ENCODE results near the gene ULK4. TPM values are rescaled to one million over a fixed set of nuclear protein-coding genes. Genes with fewer than 3 reads are reported as not detected.
"Not testable (repeated sequence)": the region's sequence is repeated elsewhere in the genome, so short reads cannot be mapped to it uniquely, and the experiment has no call there.

ULK4 gene
- total and polyA plus RNA-seq, 2 donors (not counting 1 experiment from before 2014, with no cell fraction given), result 9.1 to 9.7 TPM

GRCh38 chr3:41768363-41768762 is 193.5 kb downstream of the ULK4 start:
- no peaks in the 10 kb centered on the region for H3K79me2 ChIP-seq (ENCODE audit: control insufficient read depth, insufficient read depth, low read length)
- H3K27ac ChIP-seq (ENCODE audit: insufficient read depth, low read length), result no peak overlapping the region
- H3K9me3 ChIP-seq (ENCODE audit: control insufficient read depth, insufficient read depth, low read depth, low read length), result no peaks in the 10 kb centered on the region
- DNase-seq (ENCODE audit: low read depth in 2 of 2), result no peak
- no peak overlapping the region for H3K4me2 ChIP-seq (ENCODE audit: extremely low read depth, insufficient read depth, low read length)
- H3K9ac ChIP-seq (ENCODE audit: insufficient read depth, low read length), result no peak overlapping the region
- H3K4me3 ChIP-seq (replicated peaks in 1 of 4; ENCODE audit: control extremely low read depth in 1 of 4, insufficient read depth in 1 of 4, low read depth in 3 of 4, low read length in 4 of 4), result no peak overlapping the region
- no peaks in the 10 kb centered on the region for H3K27me3 ChIP-seq (ENCODE audit: control insufficient read depth, insufficient read depth, low read length)
- no peak overlapping the region for H2AFZ ChIP-seq (ENCODE audit: low read length)
- TF ChIP-seq, protein P1, sequence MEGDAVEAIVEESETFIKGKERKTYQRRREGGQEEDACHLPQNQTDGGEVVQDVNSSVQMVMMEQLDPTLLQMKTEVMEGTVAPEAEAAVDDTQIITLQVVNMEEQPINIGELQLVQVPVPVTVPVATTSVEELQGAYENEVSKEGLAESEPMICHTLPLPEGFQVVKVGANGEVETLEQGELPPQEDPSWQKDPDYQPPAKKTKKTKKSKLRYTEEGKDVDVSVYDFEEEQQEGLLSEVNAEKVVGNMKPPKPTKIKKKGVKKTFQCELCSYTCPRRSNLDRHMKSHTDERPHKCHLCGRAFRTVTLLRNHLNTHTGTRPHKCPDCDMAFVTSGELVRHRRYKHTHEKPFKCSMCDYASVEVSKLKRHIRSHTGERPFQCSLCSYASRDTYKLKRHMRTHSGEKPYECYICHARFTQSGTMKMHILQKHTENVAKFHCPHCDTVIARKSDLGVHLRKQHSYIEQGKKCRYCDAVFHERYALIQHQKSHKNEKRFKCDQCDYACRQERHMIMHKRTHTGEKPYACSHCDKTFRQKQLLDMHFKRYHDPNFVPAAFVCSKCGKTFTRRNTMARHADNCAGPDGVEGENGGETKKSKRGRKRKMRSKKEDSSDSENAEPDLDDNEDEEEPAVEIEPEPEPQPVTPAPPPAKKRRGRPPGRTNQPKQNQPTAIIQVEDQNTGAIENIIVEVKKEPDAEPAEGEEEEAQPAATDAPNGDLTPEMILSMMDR (conservative IDR thresholded peaks at IDR 0.05 in 1 of 2, IDR thresholded peaks at IDR 0.05 in 1 of 2; ENCODE audit: low read depth in 1 of 2, low read length in 2 of 2), result no peak
- TF ChIP-seq EZH2 (IDR thresholded peaks at IDR 0.05; ENCODE audit: low read length, missing control alignments), result no peak
- H3K36me3 ChIP-seq (ENCODE audit: control insufficient read depth, insufficient read depth, low read length), result no peaks in the 10 kb centered on the region
- H4K20me1 ChIP-seq (ENCODE audit: control insufficient read depth, extremely low read depth, insufficient read depth, low read length), result no peaks in the 10 kb centered on the region
- H3K4me1 ChIP-seq (ENCODE audit: control insufficient read depth, extremely low read depth, insufficient read depth, low read length), result no peaks in the 10 kb centered on the region

DNA sequence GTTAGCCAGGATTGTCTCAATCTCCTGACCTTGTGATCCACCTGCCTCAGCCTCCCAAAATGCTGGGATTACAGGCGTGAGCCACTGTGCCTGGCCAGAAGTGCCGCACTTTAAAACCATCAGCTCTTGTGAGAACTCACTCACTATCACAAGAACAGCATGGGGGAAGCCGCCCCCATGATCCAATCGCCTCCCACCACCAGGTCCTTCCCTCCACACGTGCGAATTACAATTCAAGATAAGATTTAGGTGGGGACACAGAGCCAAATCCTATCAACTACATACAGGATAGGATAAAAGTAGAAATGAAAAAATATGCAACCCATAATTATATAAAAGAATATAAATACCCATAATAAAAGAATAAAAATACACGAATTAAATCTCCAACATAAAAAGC is 199.0 kb downstream of the ULK4 start:
- not testable (repeated sequence) for H2AFZ ChIP-seq (ENCODE audit: low read length); H3K9me3 ChIP-seq (ENCODE audit: control insufficient read depth, insufficient read depth, low read depth, low read length); H3K36me3 ChIP-seq (ENCODE audit: control insufficient read depth, insufficient read depth, low read length); DNase-seq (ENCODE audit: low read depth in 2 of 2); H3K4me2 ChIP-seq (ENCODE audit: extremely low read depth, insufficient read depth, low read length); H3K9ac ChIP-seq (ENCODE audit: insufficient read depth, low read length); H4K20me1 ChIP-seq (ENCODE audit: control insufficient read depth, extremely low read depth, insufficient read depth, low read length); H3K27me3 ChIP-seq (ENCODE audit: control insufficient read depth, insufficient read depth, low read length); H3K4me3 ChIP-seq (replicated peaks in 1 of 4; ENCODE audit: control extremely low read depth in 1 of 4, insufficient read depth in 1 of 4, low read depth in 3 of 4, low read length in 4 of 4); H3K27ac ChIP-seq (ENCODE audit: insufficient read depth, low read length); H3K4me1 ChIP-seq (ENCODE audit: control insufficient read depth, extremely low read depth, insufficient read depth, low read length); H3K79me2 ChIP-seq (ENCODE audit: control insufficient read depth, insufficient read depth, low read length)

DNA sequence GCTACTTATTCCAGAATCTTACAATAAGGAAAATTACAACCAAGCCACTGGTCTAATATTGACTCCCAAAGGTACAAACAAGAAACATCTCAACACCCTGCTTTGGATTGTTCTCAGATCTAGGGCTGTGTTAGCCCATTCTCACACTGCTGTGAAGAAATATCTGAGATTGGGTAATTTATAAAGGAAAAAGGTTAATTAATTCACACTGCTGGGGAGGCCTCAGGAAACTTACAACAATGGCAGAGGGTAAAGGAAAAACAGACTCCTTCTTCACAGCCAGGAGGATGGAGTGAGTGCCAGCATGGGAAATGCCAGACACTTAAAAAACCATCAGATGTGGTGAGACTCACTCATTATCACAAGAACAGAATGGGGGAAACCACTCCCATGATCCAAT is 208.3 kb downstream of the ULK4 start:
- Histone ChIP-seq H2AFZ (ENCODE audit: low read length) (no peak overlapping the region), H3K36me3 (ENCODE audit: control insufficient read depth, insufficient read depth, low read length) (no peaks in the 10 kb centered on the region), H3K9me3 (ENCODE audit: control insufficient read depth, insufficient read depth, low read depth, low read length) (no peaks in the 10 kb centered on the region), H3K27me3 (ENCODE audit: control insufficient read depth, insufficient read depth, low read length) (no peaks in the 10 kb centered on the region), H3K4me3 (replicated peaks in 1 of 4; ENCODE audit: control extremely low read depth in 1 of 4, insufficient read depth in 1 of 4, low read depth in 3 of 4, low read length in 4 of 4) (no peak overlapping the region), H3K9ac (ENCODE audit: insufficient read depth, low read length) (no peak overlapping the region), H3K4me1 (ENCODE audit: control insufficient read depth, extremely low read depth, insufficient read depth, low read length) (no peaks in the 10 kb centered on the region), H3K4me2 (ENCODE audit: extremely low read depth, insufficient read depth, low read length) (no peak overlapping the region), H4K20me1 (ENCODE audit: control insufficient read depth, extremely low read depth, insufficient read depth, low read length) (no peaks in the 10 kb centered on the region), H3K79me2 (ENCODE audit: control insufficient read depth, insufficient read depth, low read length) (no peaks in the 10 kb centered on the region), H3K27ac (ENCODE audit: insufficient read depth, low read length) (no peak overlapping the region)
- no peak for TF ChIP-seq EZH2 (IDR thresholded peaks at IDR 0.05; ENCODE audit: low read length, missing control alignments)
- TF ChIP-seq, protein P1 (conservative IDR thresholded peaks at IDR 0.05 in 1 of 2, IDR thresholded peaks at IDR 0.05 in 1 of 2; ENCODE audit: low read depth in 1 of 2, low read length in 2 of 2), result no peak
- DNase-seq (ENCODE audit: low read depth in 2 of 2), result no peak
